Testis (tissue), 3 donors: ENCODE results near the gene SEZ6L. TPM values are rescaled to one million over a fixed set of nuclear protein-coding genes. Genes with fewer than 3 reads are reported as not detected.
A peak's percentile ranks its signal among the peaks of the same experiment; 100 is the strongest.

ENCODE experiments used
- DNase-seq: peaks from one replicate; pipeline ENCODE4 v3.0.0-alpha.2; 2019
- H3K27ac ChIP-seq, 2 donors: fragments of 200-600 bp; sonication (generic); one replicate each; pipeline ENCODE4 v1.5.1; 2019
- H3K27me3 ChIP-seq: fragments of 200-600 bp; sonication (generic); one replicate; pipeline ENCODE4 v1.5.1; 2019
- H3K36me3 ChIP-seq: fragments of 200-600 bp; sonication (generic); one replicate; pipeline ENCODE4 v1.5.1; 2017; ENCODE audit warnings: low read depth; ENCODE audit errors: missing control alignments
- H3K4me1 ChIP-seq: fragments of 200-600 bp; sonication (generic); one replicate; pipeline ENCODE4 v1.5.1; 2019
- H3K4me3 ChIP-seq, 2 donors: fragments of 200-600 bp; sonication (generic); one replicate each; pipeline ENCODE4 v1.5.1; 2017 to 2019
- H3K9me3 ChIP-seq: fragments of 200-600 bp; sonication (generic); one replicate; pipeline ENCODE4 v1.5.1; 2017
- CTCF ChIP-seq, 3 experiments: fragments of 450-650 bp in 2 of 3; fragments of 200-600 bp in 1 of 3; sonication (generic) in 1 of 3; IDR thresholded peaks; one replicate each; pipeline ENCODE4 v1.5.1; 2016 to 2019; ENCODE audit warnings: antibody characterized with exemption in 3 of 3, mild to moderate bottlenecking in 2 of 3, moderate library complexity in 1 of 3
- POLR2A ChIP-seq: fragments of 450-650 bp; IDR thresholded peaks from one replicate; pipeline ENCODE4 v1.6.1; 2017; ENCODE audit warnings: antibody characterized with exemption, mild to moderate bottlenecking, moderate library complexity
- WGBS, 2 donors: methylation state at CpG; one replicate each; pipeline ENCODE4 v1.1.5; 2018; 5-methylcytosine and 5-hydroxymethylcytosine counted together
- intact Hi-C: fragments of 100-400 bp; cut with DNase I; formaldehyde crosslinking; loops from one replicate; pipeline ENCODE4 v1.15.1; 2023; ENCODE audit warnings: low total_unique reads
- polyA plus RNA-seq: library from polyadenylated mRNA; stranded (reverse); fragments of 350-450 nt; fragmentation: Illumina TruSeq; extraction: RNeasy Lipid Tissue Mini Kit (QIAGEN cat#74804); gene quantifications from one replicate; pipeline ENCODE4 v1.2.3, GENCODE V29; 2014; ENCODE audit warnings: low read depth, low replicate concordance; ENCODE audit not compliant: insufficient read depth
- total RNA-seq, 2 donors: library from RNA; depleted of rRNA; stranded (reverse); fragments of >200 nt; gene quantifications; one replicate each; pipeline ENCODE4 v1.2.3, GENCODE V29; 2016

The SEZ6L gene
- total and polyA plus RNA-seq, 3 donors from 2014 or later: 0.69 to 1.4 (median 0.71) TPM

DNA sequence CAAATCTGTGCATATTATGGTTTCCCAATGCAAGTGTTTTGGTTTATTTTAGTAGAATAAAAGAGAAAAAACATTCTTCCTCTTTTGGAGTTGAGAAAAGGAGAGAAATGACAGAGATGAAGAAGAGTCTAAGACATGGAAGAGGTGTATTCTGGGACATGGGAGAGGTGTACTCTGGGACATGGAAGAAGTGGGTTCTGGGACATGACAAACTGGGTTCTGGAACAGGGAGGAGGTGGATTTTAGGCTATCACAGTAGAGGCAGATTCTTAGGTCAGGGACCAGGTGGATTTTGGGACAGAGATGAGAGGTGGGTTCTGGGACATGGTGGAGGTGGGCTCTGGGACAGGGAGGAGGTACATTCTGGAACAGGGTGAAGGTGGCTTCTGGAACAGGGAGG is 257.7 kb downstream of the SEZ6L start:
- H3K27me3 ChIP-seq: no peaks in the 10 kb centered on the region
- intact Hi-C loops: no loop called here
- TF ChIP-seq CTCF (IDR thresholded peaks at IDR 0.05) (no peak), POLR2A (no peak)

GRCh38 chr22:26428515-26429457 is 259.5 kb downstream of the SEZ6L start, which contains the start of gene ASPHD2:
TSS of gene ASPHD2 (plus strand) at chr22:26429260. CDS start at chr22:26433616, 4,356 bp downstream.
- WGBS, 2 donors: 0 to 1% methylated on average over 50 to 60 of the region's 96 CpGs
- no peaks in the 10 kb centered on the region for H3K27me3 ChIP-seq
- peaks cover 4% of the 10 kb centered on the region for H3K4me1 ChIP-seq
- peak; percentile 67 for DNase-seq
- H3K9me3 ChIP-seq: no peaks in the 10 kb centered on the region
- intact Hi-C loops: no loop called here
- H3K36me3 ChIP-seq: no peaks in the 10 kb centered on the region
- H3K4me3 ChIP-seq: peak within 1 kb of the TSS; percentile 71 to 75
- H3K27ac ChIP-seq: peak within 1 kb of the TSS; percentile 24 to 61
- TF ChIP-seq CTCF (IDR thresholded peaks at IDR 0.05) (no peak), POLR2A (no peak)

More for the DNA sequence above, 257.7 kb downstream of the SEZ6L start:
- no peak for DNase-seq
- H3K4me1 ChIP-seq: peaks cover 4% of the 10 kb centered on the region
- no peak overlapping the region for H3K4me3 ChIP-seq
- H3K27ac ChIP-seq: no peak overlapping the region
- no peaks in the 10 kb centered on the region for H3K36me3 ChIP-seq
- H3K9me3 ChIP-seq: no peaks in the 10 kb centered on the region

DNA sequence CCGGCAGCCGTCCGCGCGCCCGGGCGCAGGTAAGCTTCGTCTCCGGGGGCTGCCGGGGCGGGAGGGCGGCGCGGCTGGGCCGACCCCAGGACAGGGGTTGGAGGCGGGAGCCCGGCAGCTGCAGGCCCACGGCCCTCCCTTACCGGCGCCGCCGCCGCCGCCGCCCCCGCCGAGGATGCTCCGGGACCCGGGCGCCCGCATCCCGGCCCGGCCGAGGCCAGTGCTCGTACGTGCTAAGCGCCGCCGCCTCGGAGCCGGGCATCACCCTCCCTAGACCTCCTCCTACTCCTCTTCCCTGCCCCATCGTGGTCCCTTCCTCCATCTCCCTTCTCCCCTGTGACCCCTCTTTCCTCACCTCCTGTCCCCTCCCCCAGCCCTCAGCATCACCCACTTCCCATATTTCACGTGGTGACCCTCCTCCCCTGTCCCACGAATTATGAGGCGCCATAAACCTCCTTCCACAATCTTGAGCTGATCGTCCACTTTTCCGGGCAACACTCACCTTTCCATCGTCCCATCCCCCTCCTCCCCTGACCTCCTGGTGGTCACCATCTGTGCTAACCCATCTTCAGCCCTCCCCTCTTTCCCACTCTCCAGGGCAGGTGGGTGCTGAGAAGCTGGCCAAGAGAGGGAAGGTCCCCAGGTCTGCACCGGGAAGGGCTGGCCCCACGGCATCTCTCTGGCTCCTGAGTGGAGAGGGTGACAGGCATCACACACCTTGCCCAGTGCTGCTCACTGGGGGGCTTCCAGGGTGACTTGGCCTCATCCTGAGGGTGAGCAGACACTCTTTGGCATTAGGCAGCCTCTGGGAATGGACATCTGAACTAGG is 260.4 kb downstream of the SEZ6L start:
- Histone ChIP-seq H3K27ac (no peak overlapping the region), H3K27me3 (no peaks in the 10 kb centered on the region), H3K4me3 (peak overlapping the region; percentile 49 to 71), H3K36me3 (no peaks in the 10 kb centered on the region), H3K4me1 (peaks cover 4% of the 10 kb centered on the region), H3K9me3 (no peaks in the 10 kb centered on the region)
- intact Hi-C loops: no loop called here
- TF ChIP-seq CTCF (IDR thresholded peaks at IDR 0.05): no peak
- TF ChIP-seq POLR2A: no peak
- no peak for DNase-seq
- WGBS, 2 donors: 6 to 8% methylated on average over 16 to 41 of the region's 50 CpGs

DNA sequence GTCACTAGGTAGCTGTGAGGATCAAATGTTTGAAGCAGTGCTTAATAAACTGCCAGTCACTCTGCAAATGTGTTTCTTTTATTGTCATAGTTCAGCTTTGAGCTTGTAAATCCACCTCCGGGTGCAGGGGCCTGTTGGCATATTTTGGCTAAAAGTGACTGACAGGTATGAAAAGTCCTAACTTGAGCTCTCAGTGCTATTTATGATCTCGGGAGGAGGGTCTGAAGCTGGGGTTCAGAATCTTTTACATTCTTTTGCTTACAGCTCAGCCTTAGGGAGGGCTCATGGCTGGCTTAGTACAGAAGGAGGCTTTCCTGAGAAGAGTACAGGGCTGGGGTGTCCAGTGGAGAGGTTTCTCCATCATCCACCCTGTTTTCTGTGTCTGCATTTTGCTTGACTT is 261.3 kb downstream of the SEZ6L start:
- DNase-seq: no peak
- H3K36me3 ChIP-seq: no peaks in the 10 kb centered on the region
- 68 to 75% methylated on average over 2 of the region's 2 CpGs for WGBS, 2 donors
- H3K27me3 ChIP-seq: no peaks in the 10 kb centered on the region
- no peak overlapping the region for H3K27ac ChIP-seq
- H3K9me3 ChIP-seq: no peaks in the 10 kb centered on the region
- intact Hi-C loops: no loop called here
- TF ChIP-seq POLR2A (no peak), CTCF (IDR thresholded peaks at IDR 0.05) (no peak)
- H3K4me3 ChIP-seq: no peak overlapping the region
- peaks cover 4% of the 10 kb centered on the region for H3K4me1 ChIP-seq
